ENCODE data around the gene NPR2.

The NPR2 gene

DNA sequence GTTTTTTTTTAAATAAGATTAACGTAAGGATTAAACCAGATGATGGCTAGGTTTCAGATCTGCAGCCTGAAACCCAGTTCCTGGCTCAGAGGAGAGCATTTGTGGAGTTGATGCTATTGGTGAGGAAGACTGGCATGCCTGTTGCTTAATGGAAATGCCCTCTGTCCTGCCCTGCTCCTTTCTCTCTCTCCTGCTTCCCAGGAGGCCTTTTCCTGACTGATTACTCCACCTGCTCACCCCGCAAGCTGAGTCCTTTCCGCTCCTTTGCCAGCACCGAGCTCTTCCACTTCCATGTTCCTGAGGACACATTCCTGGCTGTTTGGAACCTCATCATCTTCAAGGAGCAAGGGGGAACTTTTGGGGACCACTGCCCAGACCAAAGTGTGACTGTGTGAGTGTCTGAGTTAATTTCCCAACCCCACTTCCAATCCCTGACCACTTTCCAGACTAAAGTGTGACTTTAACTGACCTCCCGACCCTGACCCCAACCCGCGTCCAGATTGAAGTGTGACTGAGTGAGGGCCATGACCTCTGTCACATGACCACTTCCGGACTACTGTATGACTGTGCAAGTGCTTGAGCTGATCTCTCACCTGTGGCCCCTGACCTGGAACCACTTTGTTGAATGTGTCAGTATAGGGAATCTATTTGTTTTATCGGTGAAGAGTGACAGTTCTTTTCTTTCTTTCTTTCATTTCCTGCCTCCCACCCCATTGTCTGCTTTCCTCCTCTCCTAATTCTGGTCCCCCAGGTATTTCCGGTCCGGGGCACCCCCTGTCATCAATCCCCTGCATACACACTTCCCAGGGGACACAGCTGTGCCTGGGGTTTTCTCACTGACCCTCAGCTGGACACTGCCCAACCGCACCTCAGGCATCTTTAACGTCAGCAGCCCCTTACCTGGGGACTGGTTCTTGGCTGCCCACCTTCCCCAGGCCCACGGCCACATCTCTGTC lies 43.1 kb downstream of the NPR2 start:
- DNase-seq = no peak

DNA sequence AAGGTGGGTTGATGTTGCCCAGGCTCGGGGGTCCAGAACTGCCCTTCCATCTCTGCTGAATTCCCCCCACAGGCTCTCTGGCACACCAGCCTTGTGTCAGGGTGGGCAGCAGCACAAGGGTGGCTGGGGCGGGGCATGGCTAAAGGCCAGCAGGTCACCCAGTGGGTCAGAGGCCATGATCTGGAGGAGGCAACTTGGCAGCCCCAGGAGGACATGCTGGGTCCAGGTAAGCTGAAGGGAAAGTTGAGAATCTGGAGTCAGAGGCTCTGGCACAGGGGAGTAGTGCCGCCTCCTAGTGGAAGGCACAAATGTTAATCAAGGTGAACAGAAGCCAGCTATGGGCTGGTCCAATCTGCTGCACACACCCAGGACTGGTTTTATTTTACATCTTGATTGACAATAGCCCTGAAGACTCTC lies 43.8 kb downstream of the NPR2 start:
- no peak for DNase-seq

DNA sequence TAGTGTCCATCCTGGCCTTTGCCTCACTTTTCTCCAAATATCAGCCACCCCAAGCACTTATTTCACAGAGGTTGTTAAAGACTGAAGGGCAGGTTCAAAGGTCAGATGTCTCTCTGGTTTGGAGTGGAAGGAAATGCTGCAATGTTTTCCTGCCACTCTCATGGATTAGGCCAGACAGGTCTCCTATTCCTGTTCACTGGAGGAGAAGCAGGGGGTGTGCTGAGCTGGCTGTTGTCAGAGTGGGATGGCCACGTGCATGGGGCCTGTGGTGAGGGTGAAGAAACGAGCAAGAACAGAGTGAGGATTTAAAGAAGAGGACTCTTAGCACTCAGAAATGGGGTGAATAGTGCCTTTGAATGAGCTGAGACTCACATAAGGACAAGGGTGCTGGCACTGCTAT lies 44.4 kb downstream of the NPR2 start:
- no peak for DNase-seq

DNA sequence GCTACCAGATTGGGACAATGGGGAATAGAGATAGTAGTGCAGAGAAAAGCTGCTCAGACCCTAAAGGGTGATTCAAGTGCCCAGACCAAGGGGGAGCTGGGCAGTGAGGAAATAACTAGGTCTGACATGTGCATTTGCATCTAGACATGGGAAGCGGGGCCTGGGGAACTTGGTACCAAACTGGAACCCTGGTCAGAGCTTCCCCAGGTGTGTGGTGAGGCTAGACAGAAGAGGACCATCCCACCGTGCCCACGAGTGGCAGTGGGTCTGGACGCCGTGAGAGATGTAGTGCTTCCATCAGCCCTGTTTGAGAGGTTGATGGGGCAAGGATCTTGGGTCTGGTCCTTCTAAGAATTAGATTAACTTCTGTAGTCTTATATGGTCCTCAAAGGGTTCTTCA lies 45.2 kb downstream of the NPR2 start:
- DNase-seq = no peak

DNA sequence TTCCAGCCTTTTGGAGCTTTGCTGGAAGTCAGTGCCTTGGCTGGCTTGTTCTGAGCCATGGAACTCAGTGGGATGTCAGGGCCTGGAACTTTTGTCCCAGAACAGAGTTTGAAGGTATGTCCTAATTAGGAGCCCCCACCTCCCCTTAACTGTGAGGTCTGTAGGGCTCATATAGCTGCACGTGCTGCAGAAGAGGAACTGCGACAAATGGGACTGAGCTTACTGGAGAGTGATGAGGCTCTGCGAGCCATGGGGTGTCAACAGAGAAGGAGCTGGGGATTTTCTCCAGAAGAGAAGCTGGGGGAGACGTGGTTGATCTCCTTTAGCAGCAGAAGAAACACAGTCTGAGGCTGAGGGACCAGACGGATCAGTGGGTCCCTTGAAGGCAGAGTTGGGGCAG lies 48.5 kb downstream of the NPR2 start:
- DNase-seq = peak; percentile 75

DNA sequence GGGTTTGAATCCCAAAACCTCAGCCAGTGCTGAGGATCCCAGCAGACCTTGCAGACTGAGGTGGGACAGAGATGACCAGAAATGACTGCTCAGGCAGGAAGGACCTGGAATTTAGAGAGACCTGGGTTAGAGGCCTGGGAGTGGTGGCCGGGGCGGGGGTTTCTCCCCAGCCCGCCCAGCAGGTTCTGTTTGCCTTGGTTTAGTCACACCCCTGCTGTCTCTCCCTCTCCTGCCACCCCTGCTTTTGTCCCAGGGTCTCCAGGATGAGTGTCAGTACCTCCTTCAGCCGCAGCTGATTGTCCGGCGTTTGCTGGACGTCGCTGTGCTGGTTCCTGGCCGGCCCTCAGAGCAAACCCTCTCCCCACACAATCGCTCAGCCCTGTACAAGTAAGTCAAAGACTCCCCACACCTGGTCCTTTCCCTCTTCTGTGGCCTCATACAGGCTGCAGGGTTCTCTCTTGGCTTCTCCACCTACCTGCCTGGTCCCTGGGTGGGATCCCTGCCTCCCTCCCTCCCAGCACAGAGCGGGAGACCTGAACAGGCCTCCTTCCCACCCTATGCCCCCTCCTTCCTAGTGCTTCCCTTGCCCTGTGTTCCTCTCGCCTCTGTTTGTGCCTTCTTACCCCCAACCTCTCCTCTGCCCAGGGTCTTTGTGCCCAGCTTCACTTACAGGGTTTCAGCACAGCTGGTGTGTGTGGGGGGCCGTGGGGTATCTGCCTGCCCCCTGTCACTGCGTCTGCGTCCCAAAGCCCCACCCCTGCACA lies 49.7 kb downstream of the NPR2 start:
- DNase-seq = no peak

DNA sequence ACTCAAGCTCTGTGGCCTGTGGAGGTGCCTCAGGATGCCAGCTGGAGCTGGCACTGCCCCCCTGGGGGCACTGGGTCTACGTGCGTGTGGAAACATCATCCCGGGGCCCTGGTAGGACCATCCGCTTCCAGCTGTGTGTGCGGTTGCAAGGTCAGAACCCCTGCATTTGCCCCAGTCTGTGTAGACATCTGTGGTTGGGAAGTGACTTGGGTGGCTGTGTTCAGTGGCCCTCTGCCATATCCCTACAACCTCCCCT lies 50.2 kb downstream of the NPR2 start:
- DNase-seq = no peak

DNA sequence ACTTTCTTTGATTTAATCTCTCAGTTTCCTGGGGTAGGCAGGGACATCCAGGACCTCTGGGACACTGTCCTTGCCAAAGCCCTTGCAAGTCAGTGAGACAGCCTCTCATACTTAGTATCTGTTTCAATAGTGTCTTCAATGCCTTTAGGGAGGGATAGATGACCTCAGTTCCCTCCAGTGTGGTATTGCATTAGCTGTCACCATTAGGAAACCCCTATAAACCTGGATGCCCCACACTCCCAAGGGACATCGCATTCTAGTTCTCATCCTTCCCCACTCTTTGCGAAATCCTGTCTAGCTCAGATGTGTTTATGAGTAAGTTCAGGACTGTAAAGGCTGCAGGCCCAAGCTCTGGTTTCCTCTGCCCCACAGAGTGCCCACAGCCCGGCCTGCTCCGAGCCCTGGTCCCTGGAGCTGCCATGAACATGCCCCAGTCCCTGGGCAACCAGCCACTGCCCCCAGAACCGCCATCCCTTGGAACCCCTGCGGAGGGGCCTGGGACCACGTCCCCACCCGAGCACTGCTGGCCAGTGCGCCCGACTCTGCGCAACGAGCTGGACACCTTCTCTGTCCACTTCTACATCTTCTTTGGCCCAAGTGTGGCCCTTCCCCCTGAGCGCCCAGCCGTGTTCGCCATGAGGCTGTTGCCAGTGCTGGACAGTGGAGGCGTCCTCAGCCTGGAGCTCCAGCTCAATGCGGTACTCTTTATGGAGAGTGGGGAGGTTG lies 50.8 kb downstream of the NPR2 start:
- peak; percentile 13 for DNase-seq

DNA sequence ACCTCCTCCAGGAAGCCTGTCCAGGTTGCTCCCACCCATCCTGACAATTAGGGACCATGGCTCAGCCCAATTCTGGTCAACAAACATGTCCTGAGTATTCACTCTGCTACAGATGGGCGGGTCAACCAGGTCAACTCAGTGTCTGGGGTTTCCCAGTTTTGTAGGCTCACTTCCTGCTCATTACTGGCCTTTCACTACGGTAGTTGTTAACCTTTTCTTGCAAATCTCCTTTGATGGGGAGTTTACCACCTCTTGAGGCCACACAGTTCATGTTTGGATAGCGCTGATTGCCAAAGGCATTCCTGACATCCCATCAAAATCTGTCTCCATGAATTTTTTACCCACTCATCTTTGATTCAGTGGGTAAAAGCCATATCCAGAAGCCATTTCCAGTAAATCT lies 51.4 kb downstream of the NPR2 start:
- DNase-seq = no peak

DNA sequence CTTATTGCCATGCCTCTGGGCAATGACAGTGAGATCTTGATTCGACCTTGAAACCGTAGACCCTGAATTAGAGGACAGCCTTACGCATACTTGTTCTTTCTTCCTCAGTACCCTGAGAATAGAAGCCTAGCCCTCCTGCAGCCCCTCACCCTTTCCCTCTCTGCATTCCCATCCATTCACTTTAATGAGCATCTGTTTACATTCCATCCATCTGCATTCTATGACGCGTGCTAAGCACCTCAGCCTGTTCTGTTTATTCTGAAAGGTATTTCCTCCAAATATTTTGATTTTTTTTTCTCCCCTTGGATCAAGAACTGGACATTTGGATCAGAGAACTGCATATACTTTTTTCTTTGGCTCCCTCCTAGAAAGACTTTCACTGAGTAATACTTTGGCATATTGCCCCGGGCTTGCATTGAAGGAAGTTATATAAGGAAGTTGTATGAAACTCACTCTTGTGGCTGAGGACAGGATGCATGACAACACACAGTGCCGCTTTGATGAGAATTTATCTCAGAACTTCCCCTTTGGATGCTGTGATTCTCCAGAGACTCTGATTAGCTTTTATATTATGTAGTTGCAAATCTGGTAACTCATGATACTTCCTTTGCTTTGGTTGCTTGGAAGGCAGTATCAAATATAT lies 53.4 kb downstream of the NPR2 start:
- DNase-seq = peak; percentile 97

DNA sequence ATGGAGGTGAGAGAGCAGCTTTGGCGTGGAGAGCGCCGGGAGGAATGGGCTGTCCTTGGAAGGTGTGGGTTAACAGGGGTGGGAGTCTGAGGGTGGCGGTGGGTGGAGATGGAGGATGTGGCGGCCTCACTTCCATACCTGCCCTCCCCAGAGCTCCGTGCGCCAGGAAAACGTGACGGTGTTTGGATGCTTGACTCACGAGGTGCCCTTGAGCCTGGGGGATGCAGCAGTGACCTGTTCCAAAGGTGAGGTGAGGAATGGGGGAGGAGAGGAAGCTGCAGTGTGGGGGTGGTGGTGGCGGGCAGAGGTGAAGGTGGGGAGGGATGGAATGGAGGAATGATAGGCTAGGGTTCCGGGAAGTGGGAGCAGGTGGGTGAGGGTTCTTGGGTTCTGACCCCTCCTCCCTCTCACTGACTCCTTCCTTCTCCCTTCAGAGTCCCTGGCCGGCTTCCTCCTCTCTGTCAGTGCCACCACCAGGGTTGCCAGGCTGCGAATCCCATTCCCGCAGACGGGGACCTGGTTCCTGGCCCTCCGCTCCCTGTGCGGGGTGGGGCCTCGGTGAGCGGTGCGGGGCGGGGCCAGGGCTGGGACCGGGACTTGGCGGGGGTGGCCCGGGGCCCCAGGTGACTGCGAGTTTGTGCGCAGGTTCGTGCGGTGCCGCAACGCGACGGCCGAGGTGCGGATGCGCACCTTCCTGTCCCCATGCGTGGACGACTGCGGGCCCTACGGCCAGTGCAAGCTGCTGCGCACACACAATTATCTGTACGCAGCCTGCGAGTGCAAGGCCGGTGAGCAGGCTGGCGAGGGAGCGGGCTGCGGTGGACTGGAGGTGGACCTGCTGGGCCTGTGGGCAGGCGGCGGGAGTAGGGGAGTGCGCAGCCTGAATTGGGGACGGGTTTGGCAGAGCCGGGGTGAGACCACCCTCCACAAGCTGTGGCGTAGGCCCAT lies 54.7 kb downstream of the NPR2 start:
- DNase-seq = no peak

DNA sequence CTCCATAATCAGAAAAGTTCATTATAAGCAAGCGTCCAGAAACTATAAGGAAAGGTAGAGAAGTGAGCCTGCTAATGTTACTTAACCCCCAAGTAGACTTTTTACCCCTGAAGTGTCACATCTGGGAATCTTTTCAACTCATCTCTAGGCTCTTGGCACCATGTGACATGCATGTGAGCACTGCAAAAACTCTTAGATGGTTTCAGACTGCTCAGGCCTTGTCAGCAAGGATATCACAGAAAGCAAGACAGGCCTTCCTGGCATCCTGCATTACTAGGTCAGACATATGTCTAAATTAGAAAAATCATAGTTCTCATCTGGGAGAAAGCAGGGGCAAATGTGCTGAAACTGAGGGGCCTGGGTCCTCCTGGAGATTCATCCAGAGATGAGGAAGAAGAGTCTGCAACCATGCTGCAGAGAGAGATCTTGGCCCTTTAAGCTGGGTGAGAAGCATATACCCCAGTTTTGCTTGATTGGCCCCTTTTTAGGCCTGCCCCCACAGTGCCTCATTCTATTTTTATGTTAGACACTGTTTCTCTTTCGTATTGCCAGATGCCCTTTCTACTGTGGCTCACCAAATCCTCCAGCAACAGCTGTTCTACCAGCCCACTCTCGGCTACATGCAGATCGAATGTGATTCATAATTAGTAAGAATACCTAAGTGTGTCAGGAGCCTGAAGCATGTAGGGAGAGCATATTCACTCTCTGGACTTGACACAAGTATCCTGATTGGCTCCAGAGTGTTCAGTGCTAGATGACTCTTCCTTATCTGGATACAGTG lies 56.6 kb downstream of the NPR2 start:
- peak; percentile 76 for DNase-seq

DNA sequence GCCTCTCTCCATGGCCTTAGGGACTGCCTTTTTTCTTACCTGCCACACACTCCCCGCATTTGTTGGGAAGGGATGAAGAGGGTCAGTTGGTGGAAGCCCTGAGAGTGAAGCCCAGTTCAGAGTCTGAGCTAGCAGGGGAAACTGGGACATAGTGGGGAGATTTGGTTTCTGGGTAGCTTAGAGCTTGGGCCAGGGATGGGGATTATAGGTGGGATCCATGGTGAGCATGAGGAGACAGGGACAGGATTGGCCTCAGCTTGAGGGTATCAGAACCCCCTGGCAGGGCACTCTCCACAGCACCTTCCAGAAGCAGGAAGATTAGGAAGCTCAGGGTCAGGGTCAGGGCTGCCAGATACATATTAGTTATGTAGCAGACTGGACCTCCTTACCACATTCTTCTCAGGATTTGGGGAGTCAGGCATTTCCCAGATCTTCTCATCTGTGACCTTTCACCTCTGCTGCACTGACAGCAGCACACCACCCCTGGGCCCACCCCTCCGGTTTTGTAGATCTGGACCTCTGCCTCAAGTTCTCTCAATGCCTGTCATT lies 61.0 kb downstream of the NPR2 start:
- no peak for DNase-seq

DNA sequence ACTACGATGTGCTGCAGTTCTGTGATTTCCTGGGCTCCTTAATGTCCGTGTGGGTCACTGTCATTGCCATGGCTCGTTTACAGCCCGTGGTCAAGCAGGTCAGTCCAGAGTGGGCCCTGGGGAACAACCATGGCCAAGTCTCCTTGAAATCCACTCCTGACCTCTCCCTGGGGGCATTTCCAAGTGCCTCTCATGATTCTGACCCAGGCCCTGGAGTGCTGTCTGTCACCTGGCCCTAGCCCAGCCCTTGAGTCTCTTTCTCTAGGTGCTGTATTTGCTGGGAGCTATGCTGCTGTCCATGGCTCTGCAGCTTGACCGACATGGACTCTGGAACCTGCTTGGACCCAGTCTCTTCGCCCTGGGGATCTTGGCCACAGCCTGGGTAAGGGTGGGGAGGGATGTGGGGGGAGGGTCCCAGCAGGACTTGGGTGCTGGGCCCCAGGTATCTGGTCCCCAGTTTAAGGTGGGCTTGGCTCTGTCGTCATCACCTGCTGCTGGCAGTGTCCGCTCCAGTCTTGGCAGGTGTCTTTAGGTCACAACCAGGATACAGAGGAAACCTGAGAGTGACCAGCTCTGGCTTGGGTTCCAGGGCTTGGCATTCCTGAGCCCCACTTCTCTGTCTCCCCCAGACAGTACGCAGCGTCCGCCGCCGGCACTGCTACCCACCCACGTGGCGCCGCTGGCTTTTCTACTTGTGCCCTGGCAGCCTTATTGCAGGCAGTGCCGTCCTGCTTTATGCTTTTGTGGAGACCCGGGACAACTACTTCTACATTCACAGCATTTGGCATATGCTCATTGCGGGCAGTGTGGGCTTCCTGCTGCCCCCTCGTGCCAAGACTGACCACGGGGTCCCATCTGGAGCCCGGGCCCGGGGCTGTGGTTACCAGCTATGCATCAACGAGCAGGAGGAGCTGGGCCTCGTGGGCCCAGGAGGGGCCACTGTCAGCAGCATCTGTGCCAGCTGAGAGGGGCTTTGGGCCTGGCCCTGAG lies 61.8 kb downstream of the NPR2 start:
- no peak for DNase-seq

DNA sequence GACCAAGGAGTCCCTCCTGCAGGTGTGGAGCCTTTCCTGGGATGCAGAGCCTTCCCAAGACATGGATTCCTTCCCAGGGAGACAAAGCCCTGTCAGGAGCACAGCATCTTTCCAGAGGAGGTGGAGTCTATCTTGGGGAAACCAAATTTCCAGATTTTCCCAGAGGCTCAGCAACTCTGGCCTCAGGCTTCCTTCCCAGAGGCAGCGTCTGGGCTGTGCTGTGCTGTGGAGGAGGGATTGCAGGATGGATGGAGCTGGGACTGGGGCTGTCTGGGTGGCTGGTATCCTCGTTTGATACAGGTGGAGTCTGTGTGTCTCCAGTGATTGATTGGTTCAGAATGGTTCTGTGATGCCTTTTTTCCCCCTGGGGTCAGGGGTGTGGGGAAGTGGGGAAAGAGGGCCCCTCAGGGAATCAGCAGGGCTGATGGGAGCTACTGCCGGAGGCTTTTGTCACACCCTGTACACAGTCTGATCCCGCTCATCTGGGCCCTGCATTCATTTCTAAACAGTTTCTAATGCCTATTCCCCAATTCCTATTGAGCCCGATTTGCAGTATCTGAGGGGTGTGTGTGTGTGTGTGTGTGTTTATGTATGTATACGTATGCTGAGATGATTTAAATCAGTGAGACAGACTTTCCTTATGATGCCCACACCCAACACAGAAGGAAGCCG lies 62.8 kb downstream of the NPR2 start:
- no peak for DNase-seq

DNA sequence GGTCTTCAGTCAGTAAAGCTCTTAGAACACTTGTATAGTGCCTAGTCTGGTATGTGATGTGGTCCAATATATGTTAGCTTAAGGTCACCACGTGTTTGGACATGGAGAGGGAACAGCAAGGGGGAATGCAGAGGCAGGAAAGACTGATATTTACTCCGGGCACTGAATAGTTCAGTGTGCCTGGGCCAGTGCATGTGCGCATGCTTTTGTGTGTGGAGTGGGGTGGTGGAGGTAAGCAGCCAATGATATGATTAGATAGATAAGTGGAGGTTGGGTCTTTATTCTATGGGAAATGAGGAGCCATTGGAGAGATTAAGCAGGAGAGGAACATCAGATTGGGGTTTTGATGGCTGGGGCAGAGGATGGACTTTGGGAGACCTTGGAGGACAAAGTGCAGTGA lies 64.8 kb downstream of the NPR2 start:
- DNase-seq = no peak

DNA sequence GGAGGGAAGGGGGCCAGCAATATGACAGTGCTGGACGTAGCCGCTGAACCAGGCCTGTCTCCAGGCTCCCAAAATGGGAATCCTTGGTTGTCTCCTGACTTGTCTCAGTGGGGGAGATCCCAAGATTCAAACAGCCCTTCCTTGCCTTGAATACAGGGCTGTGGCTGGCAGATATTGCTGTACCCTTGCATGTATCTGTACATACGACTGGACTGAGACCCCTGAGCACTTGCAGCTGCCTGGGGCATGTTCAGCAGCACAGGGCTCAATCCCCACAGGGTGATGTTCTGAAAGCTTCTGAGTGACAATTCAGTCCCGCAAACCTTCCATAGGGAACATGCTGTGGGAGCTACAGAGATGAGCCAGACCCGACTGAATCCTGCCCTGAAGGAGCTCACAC lies 65.5 kb downstream of the NPR2 start:
- DNase-seq = no peak

DNA sequence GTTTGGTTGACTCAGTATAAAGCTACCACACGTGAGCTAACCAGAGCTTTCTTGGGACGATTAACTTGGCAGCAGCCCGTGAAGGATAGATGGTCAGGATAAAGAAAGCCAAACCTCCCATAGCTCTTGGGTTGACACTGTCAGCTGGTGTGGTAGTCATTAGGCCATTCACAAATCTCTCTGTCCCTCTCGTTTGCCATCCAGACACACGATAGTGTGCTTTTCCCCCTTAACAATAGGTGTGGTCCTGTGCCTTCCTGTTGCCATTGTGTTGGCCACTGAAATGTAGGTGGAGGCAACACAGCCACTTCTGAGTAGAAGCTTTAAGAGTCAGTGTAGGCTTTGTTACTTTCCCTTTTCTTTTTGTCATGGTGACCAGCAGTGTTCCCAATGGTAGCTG lies 67.1 kb downstream of the NPR2 start:
- no peak for DNase-seq

Measured in MV-4-11 (cell line).